ENCODE measurements around the gene CDH7.

GRCh38 chr18:65835881-65836280, 85.1 kb downstream of the CDH7 start:
- TF ChIP-seq POLR2AphosphoS5 (IDR thresholded peaks at IDR 0.05; ENCODE audit: low read depth, low read length) (no peak), TAF1 (IDR thresholded peaks at IDR 0.05; ENCODE audit: borderline replicate concordance, low read depth, low read length) (no peak)
